ENCODE results near the gene LKAAEAR1. TPM values are rescaled to one million over a fixed set of nuclear protein-coding genes. Genes with fewer than 3 reads are reported as not detected.

Gene LKAAEAR1
- polyA plus RNA-seq, 1 donor from 2014 or later: 0.83 TPM

DNA sequence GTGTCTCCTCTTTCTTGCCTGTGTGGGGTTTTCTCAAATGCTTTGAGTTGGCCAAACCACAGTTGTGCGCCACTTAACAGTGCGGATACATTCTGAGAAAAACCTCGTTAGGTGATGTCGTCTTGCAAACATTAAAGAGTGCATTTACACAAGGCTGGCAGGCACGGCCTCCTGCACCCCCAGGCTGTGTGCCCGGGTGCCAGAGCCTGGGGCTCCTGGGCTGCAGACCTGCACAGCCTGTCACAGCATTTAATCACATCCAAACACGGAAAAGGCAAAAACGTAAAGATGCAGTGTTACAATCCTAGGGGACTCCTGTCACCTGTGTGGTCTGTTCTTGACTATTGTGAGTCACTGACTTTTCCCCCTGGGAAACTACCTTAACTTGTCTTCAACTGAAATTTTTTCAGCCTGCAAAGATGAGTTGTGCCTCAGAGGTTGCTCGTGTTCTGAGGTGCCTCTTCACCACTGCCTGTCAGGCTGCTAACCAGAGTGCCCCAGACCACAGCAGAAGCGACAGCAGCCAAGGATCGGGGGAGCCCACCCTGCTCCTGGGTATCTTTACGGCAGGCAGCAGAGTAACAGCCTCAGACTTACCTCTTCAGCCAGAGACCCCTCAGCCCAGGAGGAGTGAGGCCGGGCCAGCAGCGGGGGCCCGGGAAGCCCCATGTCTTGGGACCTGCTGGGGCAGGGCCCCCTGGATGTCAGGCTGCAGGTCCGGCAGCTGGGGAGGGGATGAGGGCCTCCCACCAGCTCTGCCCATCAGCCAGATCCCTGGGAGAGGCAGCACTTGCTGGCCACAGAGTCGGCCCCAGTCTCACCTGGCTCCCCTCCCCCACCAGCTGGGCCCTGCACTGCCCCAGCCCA lies 48.9 kb downstream of the LKAAEAR1 start:
- Mint-ChIP-seq H3K27me3 (peaks cover 9% of the 10 kb centered on the region), H3K4me3 (peak overlapping the region in 1 of 4 donors; percentile 67), H3K36me3 (no peaks in the 10 kb centered on the region), H3K4me1 (peaks cover 2 to 8% (median 5%) of the 10 kb centered on the region in 3 donors), H3K27ac (peak overlapping the region in 2 of 3 donors; percentile 58 to 92), H3K9me3 (no peaks in the 10 kb centered on the region)

DNA sequence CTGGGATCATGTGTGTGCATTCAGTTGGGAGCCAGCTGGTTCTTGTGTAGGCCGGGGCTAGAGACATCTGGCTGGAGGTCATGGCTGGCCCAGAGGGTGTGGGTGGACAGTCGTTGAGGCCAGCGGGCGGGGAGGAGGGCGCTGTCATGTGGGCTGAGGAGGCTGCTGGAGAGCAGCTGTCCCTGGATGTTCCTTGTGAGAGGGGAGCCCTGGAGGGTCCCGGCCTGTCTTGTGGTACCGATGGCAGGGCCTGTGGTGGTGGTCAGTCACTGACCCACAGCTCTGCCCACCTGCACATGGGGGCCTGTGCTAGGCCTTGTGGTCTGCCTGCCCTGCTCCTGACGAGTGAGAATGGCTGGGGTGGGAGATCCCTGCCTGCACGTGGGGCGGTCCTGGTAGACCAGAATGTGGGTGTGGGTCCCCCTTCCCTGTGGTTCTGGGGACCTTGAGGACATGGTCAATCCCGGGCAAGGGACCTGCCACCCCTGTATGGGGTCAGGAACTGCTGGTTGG lies 50.2 kb downstream of the LKAAEAR1 start:
- no peaks in the 10 kb centered on the region for H3K9me3 Mint-ChIP-seq
- H3K4me3 Mint-ChIP-seq: peak overlapping the region in 1 of 4 donors; percentile 32
- no peaks in the 10 kb centered on the region for H3K36me3 Mint-ChIP-seq
- peaks cover 3% of the 10 kb centered on the region for H3K27me3 Mint-ChIP-seq
- H3K27ac Mint-ChIP-seq: no peak overlapping the region
- peaks cover 0 to 5% (median 2%) of the 10 kb centered on the region in 3 donors for H3K4me1 Mint-ChIP-seq

Other genes with a start within 250 kb of the LKAAEAR1 start
- 0.19 TPM for gene ABHD16B, start 222.9 kb downstream of the LKAAEAR1 start, polyA plus RNA-seq
- 80.4 TPM for gene TPD52L2, start 219.1 kb downstream of the LKAAEAR1 start, polyA plus RNA-seq
- gene DNAJC5, start 189.3 kb downstream of the LKAAEAR1 start, polyA plus RNA-seq: 5.2 TPM
- gene UCKL1, start 128.0 kb downstream of the LKAAEAR1 start, polyA plus RNA-seq: 67.9 TPM
- 0.30 TPM for gene ZNF512B, start 114.5 kb downstream of the LKAAEAR1 start, polyA plus RNA-seq
- gene SAMD10, start 104.8 kb downstream of the LKAAEAR1 start, polyA plus RNA-seq: 9.5 TPM
- gene PRPF6, start 103.3 kb downstream of the LKAAEAR1 start, polyA plus RNA-seq: 106 TPM
- not detected for gene C20orf204, start 48.2 kb downstream of the LKAAEAR1 start, polyA plus RNA-seq
- gene SOX18, start 34.8 kb downstream of the LKAAEAR1 start, polyA plus RNA-seq: not detected
- 41.3 TPM for gene TCEA2, start 21.2 kb downstream of the LKAAEAR1 start, polyA plus RNA-seq
- 202 TPM for gene RGS19, start 4.9 kb downstream of the LKAAEAR1 start, polyA plus RNA-seq
- gene OPRL1, start 4.3 kb downstream of the LKAAEAR1 start, polyA plus RNA-seq: 3.7 TPM
- not detected for gene NPBWR2, start 23.2 kb upstream of the LKAAEAR1 start, polyA plus RNA-seq
- gene MYT1, start 80.1 kb upstream of the LKAAEAR1 start, polyA plus RNA-seq: not detected
- 35.7 TPM for gene PCMTD2, start 171.3 kb upstream of the LKAAEAR1 start, polyA plus RNA-seq

Measured in IgD-negative memory B cell (primary cell).